B cell (primary cell): ENCODE data around the gene SOX6.

ENCODE experiments used
- CTCF ChIP-seq: fragments of 200-600 bp; IDR thresholded peaks from one replicate; pipeline ENCODE4 v1.8.0; 2022; ENCODE audit warnings: antibody characterized with exemption, mild to moderate bottlenecking
- EZH2 ChIP-seq: IDR thresholded peaks from 2 replicates; pipeline ENCODE4 v1.6.1; 2012; ENCODE audit warnings: borderline replicate concordance, low read depth, mild to moderate bottlenecking, moderate library complexity, low read length; ENCODE audit not compliant: insufficient read depth, poor library complexity, severe bottlenecking

- TF ChIP-seq CTCF (no peak), EZH2 (no peak)
Observed at GRCh38 chr11:16309226-16309625, 47.1 kb downstream of the SOX6 start.
